HCT116 (cell line): ENCODE results near the gene EXOC6B.

ENCODE experiments used
- ATF3 ChIP-seq: IDR thresholded peaks from 2 replicates; pipeline ENCODE4 v1.6.1; 2012
- CTCF ChIP-seq, 3 experiments: fragments of 200-600 bp in 1 of 3; sonication (generic) in 1 of 3; IDR thresholded peaks in 2 of 3; conservative IDR thresholded peaks in 1 of 3; 2 replicates each; pipeline ENCODE4 v1.5.1; 2012 to 2017; ENCODE audit warnings: low read depth in 2 of 3, low read length in 2 of 3, antibody characterized with exemption in 1 of 3, borderline replicate concordance in 1 of 3, control low read depth in 1 of 3, mild to moderate bottlenecking in 1 of 3, mixed read lengths in 1 of 3, mixed run types in 1 of 3, moderate library complexity in 1 of 3; ENCODE audit not compliant: insufficient read depth in 1 of 3
- EGR1 ChIP-seq: IDR thresholded peaks from 2 replicates; pipeline ENCODE4 v1.6.1; 2012; ENCODE audit warnings: low read depth
- EZH2 ChIP-seq: fragments of 200-600 bp; sonication (generic); IDR thresholded peaks from 2 replicates; pipeline ENCODE4 v1.6.1; 2017; ENCODE audit warnings: antibody characterized with exemption, mixed run types
- EZH2phosphoT487 ChIP-seq: fragments of 200-600 bp; IDR thresholded peaks from 2 replicates; pipeline ENCODE4 v1.6.1; 2018; ENCODE audit warnings: antibody characterized with exemption, borderline replicate concordance
- POLR2A ChIP-seq: IDR thresholded peaks from 2 replicates; pipeline ENCODE4 v1.7.0; 2011; ENCODE audit warnings: borderline replicate concordance; ENCODE audit not compliant: insufficient read depth, insufficient read length; ENCODE audit errors: extremely low read depth
- POLR2AphosphoS5 ChIP-seq: IDR thresholded peaks from 2 replicates; pipeline ENCODE4 v1.6.1; 2011; ENCODE audit warnings: mild to moderate bottlenecking, low read depth, low read length, moderate library complexity
- RAD21 ChIP-seq: IDR thresholded peaks from 2 replicates; pipeline ENCODE4 v1.6.1; 2012; ENCODE audit warnings: low read depth, mild to moderate bottlenecking
- REST ChIP-seq: IDR thresholded peaks from 2 replicates; pipeline ENCODE4 v1.6.1; 2012; ENCODE audit warnings: low read depth
- SRF ChIP-seq: IDR thresholded peaks from 2 replicates; pipeline ENCODE4 v1.6.1; 2012; ENCODE audit warnings: low read depth
- TCF7L2 ChIP-seq: IDR thresholded peaks from 2 replicates; pipeline ENCODE4 v1.7.0; 2011; ENCODE audit warnings: borderline replicate concordance, inconsistent platforms; ENCODE audit not compliant: insufficient read depth, insufficient read length; ENCODE audit errors: extremely low read depth
- YY1 ChIP-seq: IDR thresholded peaks from 2 replicates; pipeline ENCODE4 v1.6.1; 2011; ENCODE audit warnings: low read length, low read depth, moderate library complexity, mild to moderate bottlenecking; ENCODE audit not compliant: insufficient replicate concordance; ENCODE audit errors: extremely low read depth
- ZBTB33 ChIP-seq: IDR thresholded peaks from 2 replicates; pipeline ENCODE4 v1.6.1; 2011; ENCODE audit warnings: mild to moderate bottlenecking, low read length, moderate library complexity; ENCODE audit not compliant: insufficient replicate concordance; ENCODE audit errors: extremely low read depth
- ZNF274 ChIP-seq: fragments of 200-500 bp; sonication (Bioruptor generic); IDR thresholded peaks from 2 replicates; pipeline ENCODE4 v1.6.1; 2014; ENCODE audit warnings: mild to moderate bottlenecking, low read depth, low read length, inconsistent platforms

- TF ChIP-seq EZH2 (no peak), EZH2phosphoT487 (no peak), POLR2A (no peak), CTCF (IDR thresholded peaks at IDR 0.05 in 2 of 3, conservative IDR thresholded peaks at IDR 0.05 in 1 of 3; ENCODE audit: borderline replicate concordance in 1 of 3, insufficient read depth in 1 of 3, low read depth in 2 of 3, low read length in 2 of 3) (no peak), ZBTB33 (no peak), ATF3 (no peak), EGR1 (no peak), SRF (no peak), TCF7L2 (no peak), POLR2AphosphoS5 (no peak), ZNF274 (no peak), REST (no peak), YY1 (no peak), RAD21 (no peak)
Measured at GRCh38 chr2:72803151-72803550, 22.7 kb downstream of the EXOC6B start.
